GM12878 (cell line): ENCODE results near the gene SHISA7. TPM values are rescaled to one million over a fixed set of nuclear protein-coding genes. Genes with fewer than 3 reads are reported as not detected.

Source experiments
- ATAC-seq: fragments of 200-7000 bp; cut with Tn5 transposase; 3 replicates; pipeline ENCODE4 v1.9.1; 2020; ENCODE audit warnings: mild to moderate bottlenecking, moderate library complexity
- BruUV-seq: library from RNA; stranded (reverse); fragments of 400-500 nt; replicated peaks from 2 replicates; lab custom pipeline; 2021; lab: Mats Ljungman, UMichigan
- CTCF ChIA-PET: fragments of 300-600 bp; sonication (Branson Sonifier 250); formaldehyde crosslinking; extraction: SDS; loops from one replicate; lab custom pipeline; 2021; ENCODE audit warnings: inconsistent platforms; lab: Yijun Ruan, JAX
- POLR2A ChIA-PET: fragments of 350-600 bp; formaldehyde crosslinking; extraction: SDS; loops from one replicate; lab custom pipeline; 2021; ENCODE audit warnings: inconsistent platforms; lab: Charles Lee
- RAD21 ChIA-PET: fragments of 300-600 bp; sonication (Branson Sonifier 250); formaldehyde crosslinking; loops from one replicate; lab custom pipeline; 2023; ENCODE audit warnings: antibody characterized with exemption; ENCODE audit not compliant: unreplicated experiment; lab: Charles Lee
- SMC1A ChIA-PET: fragments of 300-600 bp; sonication (Branson Sonifier 250); formaldehyde crosslinking; loops from one replicate; lab custom pipeline; 2023; ENCODE audit not compliant: unreplicated experiment, uncharacterized antibody; lab: Charles Lee
- DNase-seq: peaks from one replicate; pipeline ENCODE4 v3.0.0-alpha.2; 2011; ENCODE audit warnings: low read depth, low spot score
- FAIRE-seq: peaks from 3 replicates; lab custom pipeline; 2011; peaks lifted over from hg19 to GRCh38; lab: Jason Lieb, UNC
- H2AFZ ChIP-seq: 2 replicates; pipeline ENCODE4 v1.6.0; 2011; ENCODE audit warnings: low read depth, low read length, control low read depth; ENCODE audit not compliant: control insufficient read depth
- H3K27ac ChIP-seq: 2 replicates; pipeline ENCODE4 v1.5.1; 2011; ENCODE audit warnings: control low read depth; ENCODE audit not compliant: control insufficient read depth, insufficient read depth
- H3K27me3 ChIP-seq, 2 experiments: replicated peaks in 1 of 2; 2 replicates each; pipeline versions ENCODE4 v1.6.0 to v1.6.1; 2011; ENCODE audit warnings: low read length in 1 of 2; ENCODE audit not compliant: control insufficient read depth in 2 of 2, insufficient read depth in 2 of 2
- H3K36me3 ChIP-seq, 2 experiments: 2 replicates each; pipeline ENCODE4 v1.5.1; 2011; ENCODE audit warnings: low read length in 1 of 2; ENCODE audit not compliant: control insufficient read depth in 2 of 2, insufficient read depth in 2 of 2
- H3K4me1 ChIP-seq: 2 replicates; pipeline ENCODE4 v1.6.1; 2011; ENCODE audit warnings: mild to moderate bottlenecking, low read length, moderate library complexity, mixed read lengths; ENCODE audit not compliant: control insufficient read depth, insufficient read depth
- H3K4me2 ChIP-seq: 2 replicates; pipeline ENCODE4 v1.6.0; 2011; ENCODE audit warnings: control low read depth; ENCODE audit not compliant: control insufficient read depth, insufficient read depth
- H3K4me3 ChIP-seq: fragments of 200-600 bp; sonication (generic); 2 replicates; pipeline ENCODE4 v1.5.1; 2016
- H3K79me2 ChIP-seq: 2 replicates; pipeline ENCODE4 v1.6.0; 2011; ENCODE audit warnings: low read length; ENCODE audit not compliant: control insufficient read depth, insufficient read depth
- H3K9ac ChIP-seq: 2 replicates; pipeline ENCODE4 v1.8.0; 2011; ENCODE audit warnings: low read length, control low read depth, mixed read lengths; ENCODE audit not compliant: control insufficient read depth, insufficient read depth
- H3K9me3 ChIP-seq: replicated peaks from 3 replicates; pipeline ENCODE4 v1.5.1; 2011; ENCODE audit warnings: mild to moderate bottlenecking, low read length; ENCODE audit not compliant: control insufficient read depth, insufficient read depth
- H4K20me1 ChIP-seq: 2 replicates; pipeline ENCODE4 v1.6.0; 2011; ENCODE audit not compliant: control insufficient read depth, insufficient read depth
- ESRRA ChIP-seq: IDR thresholded peaks from 2 replicates; pipeline ENCODE4 v1.6.1; 2012; ENCODE audit warnings: mild to moderate bottlenecking, low read length, improper control_type of control experiment
- KAT2A ChIP-seq: conservative IDR thresholded peaks from 2 replicates; pipeline ENCODE4 v1.6.1; 2011; ENCODE audit warnings: low read depth, low read length; ENCODE audit not compliant: control insufficient read depth
- NR2C2 ChIP-seq: IDR thresholded peaks from 2 replicates; pipeline ENCODE4 v1.6.1; 2011; ENCODE audit warnings: borderline replicate concordance, low read depth; ENCODE audit not compliant: control insufficient read depth, insufficient read length
- PAX5 ChIP-seq: IDR thresholded peaks from 2 replicates; pipeline ENCODE4 v1.6.1; 2011; ENCODE audit warnings: low read depth, low read length, borderline replicate concordance
- POLR2A ChIP-seq: IDR thresholded peaks from 2 replicates; pipeline ENCODE4 v1.6.1; 2011; ENCODE audit warnings: low read depth, mild to moderate bottlenecking, low read length
- POU2F2 ChIP-seq: IDR thresholded peaks from 3 replicates; pipeline ENCODE4 v1.6.1; 2011; ENCODE audit warnings: low read depth, mild to moderate bottlenecking, low read length, borderline replicate concordance
- WGBS: methylation state at CpG from one replicate; pipeline ENCODE4 v1.1.6; 2016; ENCODE audit warnings: low lambda C conversion rate; ENCODE audit not compliant: insufficient replicate concordance, insufficient coverage; ENCODE audit errors: missing lambda C conversion rate; 5-methylcytosine and 5-hydroxymethylcytosine counted together
- in situ Hi-C: fragments of 300-500 bp; cut with MboI; formaldehyde crosslinking; loops from 9 replicates; pipeline ENCODE4 v1.14.3; 2018; ENCODE audit warnings: mixed read lengths
- intact Hi-C: fragments of 100-400 bp; cut with micrococcal nuclease; formaldehyde crosslinking; loops from one replicate; pipeline ENCODE4 v1.14.2; 2022; ENCODE audit not compliant: unreplicated experiment
- polyA plus RNA-seq, 11 experiments: library from polyadenylated mRNA; depleted of rRNA in 4 of 11; unstranded in 6 of 11; stranded (reverse) in 5 of 11; fragments of >200 nt; fragmentation: Nextera tagmentation in 4 of 11; fragmentation: Illumina TruSeq in 1 of 11; extraction: Ambion mirVana in 4 of 11; extraction: Trizol in 1 of 11; gene quantifications; 1 replicate in 1 of 11; 2 replicates in 10 of 11; pipeline versions ENCODE4 v1.2.1 to v1.2.3, GENCODE V29; 2011 to 2016; ENCODE audit warnings: inconsistent platforms in 2 of 11, missing spikeins in 2 of 11, low read depth in 1 of 11
- total RNA-seq, 4 experiments: library from RNA; depleted of rRNA in 3 of 4; stranded (reverse); fragments of >200 nt in 3 of 4; fragmentation: Illumina TruSeq in 1 of 4; extraction: Trizol in 1 of 4; gene quantifications; 2 replicates each; pipeline versions ENCODE4 v1.2.1 to v1.2.3, GENCODE V29; 2013 to 2021

Gene SHISA7
- total and polyA plus RNA-seq, 10 of the 15 experiments (the other 5 are each of a cell fraction or from before 2014, with no cell fraction given), result 0.03 TPM; not detected in 9

GRCh38 chr19:55453511-55454260, 10.6 kb upstream of the SHISA7 start:
- H2AFZ ChIP-seq, result no peak overlapping the region
- no peak overlapping the region for H3K9ac ChIP-seq
- no peaks in the 10 kb centered on the region for H3K79me2 ChIP-seq
- H3K4me1 ChIP-seq, result no peaks in the 10 kb centered on the region
- intact Hi-C loops, result no loop called here
- no TSS peak for BruUV-seq
- SMC1A ChIA-PET, result interaction anchor here (0.6 to 0.9 kb wide), 2 partner anchors 158 to 657 kb away, joined by 3 read pairs; no protein-coding TSS in a partner anchor
- TF ChIP-seq PAX5 (no peak), POLR2A (no peak), NR2C2 (no peak), ESRRA (no peak), POU2F2 (no peak), KAT2A (no peak)
- TF ChIP-seq, all 136 proteins: peak for 0
- CTCF ChIA-PET, result interaction anchor here (0.8 to 2.0 kb wide), 5 partner anchors 17 to 160 kb away, joined by 3 to 4 read pairs (median 4); no protein-coding TSS in a partner anchor
- DNase-seq (no peak), FAIRE-seq (no peak), ATAC-seq (no peak)
- H3K27me3 ChIP-seq, result no peaks in the 10 kb centered on the region; a peak in 2 of 4 replicates
- peaks cover 4% of the 10 kb centered on the region; the same call in 1 of the 2 replicates for H4K20me1 ChIP-seq
- 76% methylated on average over 12 of the region's 12 CpGs for whole genome bisulfite sequencing
- H3K4me2 ChIP-seq, result no peak overlapping the region
- H3K4me3 ChIP-seq, result no peak overlapping the region
- POLR2A ChIA-PET, result interaction anchor here (0.5 kb wide), 3 partner anchors 28 to 323 kb away, joined by 3 to 5 read pairs (median 4); no protein-coding TSS in a partner anchor
- in situ Hi-C loops, result no loop called here
- peaks cover 3 to 4% of the 10 kb centered on the region in 2 experiments for H3K36me3 ChIP-seq
- no peak overlapping the region for H3K27ac ChIP-seq
- no peaks in the 10 kb centered on the region for H3K9me3 ChIP-seq
- RAD21 ChIA-PET, result no interaction called here
